G401 (cell line): ENCODE measurements around the gene MYO7A. TPM values are rescaled to one million over a fixed set of nuclear protein-coding genes. Genes with fewer than 3 reads are reported as not detected.
A peak's percentile ranks its signal among the peaks of the same experiment; 100 is the strongest.

Experiments used
- DNase-seq: peaks from one replicate; pipeline ENCODE4 v3.0.0-alpha.2; 2015; ENCODE audit warnings: low spot score
- in situ Hi-C: cut with HindIII; loops from 2 replicates; pipeline ENCODE4 v1.10.0; 2016; ENCODE audit warnings: low sequenced_read_pairs, mixed read lengths
- total RNA-seq: library from RNA; depleted of rRNA; stranded (reverse); fragments of >200 nt; shearing (Covaris generic); gene quantifications from 2 replicates; pipeline ENCODE4 v1.2.3, GENCODE V29; 2014

MYO7A gene
- total RNA-seq, 1 experiment from 2014 or later = 0.64 TPM

DNA sequence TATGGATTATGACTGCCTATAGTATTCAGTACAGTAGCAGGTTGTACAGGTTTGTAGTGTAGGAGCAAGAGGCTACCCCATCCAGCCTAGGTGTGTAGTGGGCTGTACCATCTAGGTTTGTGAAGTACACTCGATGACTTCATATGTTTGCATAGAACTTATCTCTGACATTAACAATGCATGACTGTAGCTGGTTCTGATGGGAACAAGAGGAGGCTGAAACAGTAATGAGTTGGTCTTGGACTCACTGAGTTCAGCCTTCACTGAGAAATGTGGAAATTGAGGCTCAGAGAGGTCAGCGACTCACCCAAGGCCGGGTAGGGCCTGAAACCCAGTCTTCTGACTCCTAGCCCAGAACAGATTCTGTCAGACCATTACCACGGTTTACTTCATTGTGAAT is 13.0 kb downstream of the MYO7A start:
- DNase-seq = no peak
- in situ Hi-C loops = no loop called here

DNA sequence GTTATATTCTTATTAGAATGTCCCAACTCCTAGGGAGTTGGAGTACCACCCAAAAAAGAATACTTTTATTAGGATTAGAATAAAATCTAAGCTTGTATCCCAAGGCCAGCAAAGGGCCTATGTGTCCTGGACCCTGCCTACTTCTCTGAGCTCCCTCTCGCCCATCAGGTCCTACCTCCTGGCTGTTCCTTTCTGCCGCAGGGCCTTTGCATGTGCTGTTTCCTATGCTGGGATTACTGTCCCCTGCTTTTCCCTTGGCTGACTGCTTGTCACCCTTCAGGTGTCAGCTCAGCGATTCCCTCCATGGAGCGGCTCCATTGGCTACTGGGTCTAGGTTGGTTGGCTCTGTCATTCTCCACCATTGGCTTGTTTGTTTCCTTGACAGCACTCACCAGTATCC is 13.4 kb downstream of the MYO7A start:
- in situ Hi-C loops = no loop called here
- DNase-seq = no peak

DNA sequence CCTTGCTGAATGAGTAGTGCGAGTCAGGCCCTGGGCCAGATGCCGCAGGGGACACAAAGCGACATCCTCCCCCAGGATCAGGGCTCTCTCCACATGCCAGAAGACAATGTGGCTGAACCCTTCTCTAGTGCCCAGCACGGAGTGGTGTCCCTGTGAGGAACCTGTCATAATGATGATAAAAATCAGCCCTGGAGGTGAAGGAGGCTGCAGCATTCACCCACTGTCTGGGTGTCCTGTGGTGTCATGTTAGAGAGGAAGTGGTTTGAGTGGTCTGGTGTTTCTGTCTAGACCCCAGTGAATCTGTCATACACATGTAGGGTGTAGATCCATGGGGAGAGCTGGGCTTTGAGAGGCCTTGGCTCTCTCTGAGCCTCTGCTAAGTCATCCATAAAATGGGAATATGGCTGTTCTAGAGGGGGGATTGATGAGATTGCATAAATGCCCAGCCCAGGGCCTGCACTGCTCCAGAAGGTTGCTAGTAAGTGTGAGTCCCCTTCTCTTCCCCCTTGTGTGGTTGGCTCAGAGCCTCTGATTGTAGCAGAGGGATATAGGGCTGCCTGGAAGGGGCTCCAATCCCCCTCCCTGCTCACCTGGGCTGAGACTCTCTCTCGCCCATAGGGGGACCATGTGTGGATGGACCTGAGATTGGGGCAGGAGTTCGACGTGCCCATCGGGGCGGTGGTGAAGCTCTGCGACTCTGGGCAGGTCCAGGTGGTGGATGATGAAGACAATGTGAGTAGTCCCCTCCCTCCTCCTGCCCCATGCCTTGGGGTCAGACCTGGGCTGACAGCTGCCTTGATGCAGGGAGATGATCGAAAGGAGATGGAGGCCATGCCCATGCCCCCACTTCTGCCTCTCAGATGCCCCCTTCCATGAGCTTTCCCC is 14.3 kb downstream of the MYO7A start:
- DNase-seq = no peak
- in situ Hi-C loops = no loop called here

- in situ Hi-C loops = no loop called here
- DNase-seq = no peak
Measured at GRCh38 chr11:77143405-77144020, 15.5 kb downstream of the MYO7A start.

- DNase-seq = no peak
- in situ Hi-C loops = no loop called here
Measured at GRCh38 chr11:77144196-77144856, 16.3 kb downstream of the MYO7A start.

DNA sequence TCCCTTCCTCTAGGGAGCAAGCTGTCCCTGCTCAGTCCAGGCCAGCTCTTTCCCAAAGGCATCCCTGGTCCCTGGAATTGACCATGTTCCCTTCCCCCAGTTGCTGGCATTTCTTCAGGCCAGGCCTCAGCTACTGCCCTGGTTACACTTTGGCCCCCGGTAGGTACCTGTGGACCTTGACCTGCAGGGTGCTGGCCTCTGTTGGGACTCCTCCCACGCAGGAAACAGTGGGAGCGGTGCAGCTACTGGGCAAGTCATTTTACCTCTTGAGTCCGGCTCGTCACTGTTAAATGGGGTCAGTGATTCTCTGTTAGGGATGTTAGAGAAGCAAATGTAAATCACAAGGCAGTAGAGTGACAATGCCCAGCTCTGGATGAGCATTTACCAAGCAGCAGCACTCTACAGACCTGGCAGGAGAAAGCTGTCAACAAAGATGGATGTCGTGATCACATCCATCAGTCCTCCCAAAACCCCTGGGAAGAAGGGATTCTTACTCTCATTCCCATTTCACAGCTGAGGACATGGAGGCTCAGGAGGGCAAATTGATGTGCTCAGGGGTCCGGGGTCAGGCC is 16.9 kb downstream of the MYO7A start:
- DNase-seq = no peak

GRCh38 chr11:77146261-77147035 is 18.4 kb downstream of the MYO7A start:
- in situ Hi-C loops = no loop called here
- DNase-seq = peak; percentile 61

More for the DNA sequence above, 16.9 kb downstream of the MYO7A start:
- in situ Hi-C loops = no loop called here

DNA sequence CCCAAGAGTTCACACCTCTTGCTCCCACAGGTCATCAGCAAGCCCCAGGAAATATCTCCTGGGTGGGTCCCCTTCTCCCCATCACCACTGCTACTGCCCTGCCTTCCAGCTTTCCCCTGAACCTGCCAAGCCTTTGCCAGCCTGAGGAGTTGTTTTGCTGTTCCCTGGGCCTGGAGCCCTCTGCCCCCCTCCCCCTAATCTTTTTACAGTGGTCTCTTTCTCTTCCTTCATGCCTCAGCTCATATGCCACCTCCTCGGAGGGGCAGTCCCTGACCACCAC is 18.9 kb downstream of the MYO7A start:
- in situ Hi-C loops = no loop called here

DNA sequence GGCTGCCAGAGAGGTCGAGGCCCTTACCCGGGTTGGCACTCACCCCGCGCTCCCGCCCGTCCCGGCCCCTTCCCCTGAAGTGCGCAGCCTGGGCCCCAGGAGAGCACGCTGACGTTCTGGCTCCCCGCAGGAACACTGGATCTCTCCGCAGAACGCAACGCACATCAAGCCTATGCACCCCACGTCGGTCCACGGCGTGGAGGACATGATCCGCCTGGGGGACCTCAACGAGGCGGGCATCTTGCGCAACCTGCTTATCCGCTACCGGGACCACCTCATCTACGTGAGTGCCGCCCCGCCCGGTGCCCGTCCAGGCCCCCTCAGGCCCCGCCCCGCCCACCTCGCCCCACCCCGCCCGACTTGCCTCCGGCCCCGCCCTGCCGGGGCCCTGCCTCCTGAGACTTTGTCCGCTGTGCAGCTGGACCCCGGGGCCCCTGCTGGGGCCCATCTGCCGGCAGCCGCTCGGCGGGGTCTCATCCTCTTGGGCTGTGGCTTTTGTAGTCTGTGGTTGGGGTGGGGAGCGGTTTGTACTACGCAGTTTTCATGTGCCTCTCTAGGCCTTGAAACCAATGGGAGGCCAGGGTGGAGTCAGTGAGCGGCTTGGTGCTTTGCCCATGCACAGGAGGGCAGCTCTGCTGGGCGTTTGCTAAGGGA is 19.7 kb downstream of the MYO7A start:
- in situ Hi-C loops = no loop called here
- DNase-seq = no peak

More for the DNA sequence above, 18.9 kb downstream of the MYO7A start:
- no peak for DNase-seq

DNA sequence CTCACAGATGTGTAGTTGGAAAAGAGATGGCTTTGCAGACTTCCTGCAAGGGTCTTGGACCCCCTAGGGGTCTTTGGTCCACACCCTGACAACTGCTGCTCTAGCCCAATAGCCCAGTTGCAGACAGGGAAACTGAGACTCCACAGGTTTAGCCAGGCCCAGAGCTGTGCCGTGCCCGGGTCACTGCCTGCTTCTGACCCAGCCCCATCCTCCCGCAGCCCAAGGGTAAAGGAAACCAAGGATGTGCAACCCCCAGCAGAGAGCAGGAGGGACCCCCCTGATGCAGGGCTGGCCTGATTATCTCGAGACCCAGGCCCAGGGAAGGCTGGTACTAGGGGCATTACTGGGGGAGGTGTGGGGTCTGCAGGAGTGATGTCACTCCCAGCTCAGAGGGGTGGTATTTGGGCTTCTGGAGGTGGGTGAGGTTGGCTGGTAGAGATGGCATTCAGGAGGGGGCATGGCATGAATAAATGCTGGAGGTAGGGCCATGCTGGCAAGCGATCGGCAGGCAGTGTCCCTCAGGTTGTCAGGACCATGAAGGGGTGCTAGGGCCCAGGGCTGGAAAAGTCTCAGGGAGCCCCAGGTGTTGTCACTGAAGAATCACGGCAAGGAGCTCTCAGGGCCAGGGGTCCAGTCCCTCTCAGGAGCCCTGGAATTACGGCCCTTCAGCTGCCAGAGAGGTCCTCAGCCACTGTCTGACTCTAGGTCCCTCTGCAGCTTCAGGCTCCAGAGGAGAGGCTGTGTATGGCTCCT is 21.1 kb downstream of the MYO7A start:
- DNase-seq = no peak
- in situ Hi-C loops = no loop called here

GRCh38 chr11:77149716-77150392 is 21.8 kb downstream of the MYO7A start:
- in situ Hi-C loops = no loop called here

GRCh38 chr11:77150836-77151235 is 22.8 kb downstream of the MYO7A start:
- in situ Hi-C loops = no loop called here
- DNase-seq = no peak

More at GRCh38 chr11:77149716-77150392, 21.8 kb downstream of the MYO7A start:
- DNase-seq = no peak

- DNase-seq = peak; percentile 40
- in situ Hi-C loops = no loop called here
Measured at GRCh38 chr11:77151804-77152509, 23.9 kb downstream of the MYO7A start.

GRCh38 chr11:77152846-77153245 is 24.8 kb downstream of the MYO7A start:
- no peak for DNase-seq
- in situ Hi-C loops = no loop called here

DNA sequence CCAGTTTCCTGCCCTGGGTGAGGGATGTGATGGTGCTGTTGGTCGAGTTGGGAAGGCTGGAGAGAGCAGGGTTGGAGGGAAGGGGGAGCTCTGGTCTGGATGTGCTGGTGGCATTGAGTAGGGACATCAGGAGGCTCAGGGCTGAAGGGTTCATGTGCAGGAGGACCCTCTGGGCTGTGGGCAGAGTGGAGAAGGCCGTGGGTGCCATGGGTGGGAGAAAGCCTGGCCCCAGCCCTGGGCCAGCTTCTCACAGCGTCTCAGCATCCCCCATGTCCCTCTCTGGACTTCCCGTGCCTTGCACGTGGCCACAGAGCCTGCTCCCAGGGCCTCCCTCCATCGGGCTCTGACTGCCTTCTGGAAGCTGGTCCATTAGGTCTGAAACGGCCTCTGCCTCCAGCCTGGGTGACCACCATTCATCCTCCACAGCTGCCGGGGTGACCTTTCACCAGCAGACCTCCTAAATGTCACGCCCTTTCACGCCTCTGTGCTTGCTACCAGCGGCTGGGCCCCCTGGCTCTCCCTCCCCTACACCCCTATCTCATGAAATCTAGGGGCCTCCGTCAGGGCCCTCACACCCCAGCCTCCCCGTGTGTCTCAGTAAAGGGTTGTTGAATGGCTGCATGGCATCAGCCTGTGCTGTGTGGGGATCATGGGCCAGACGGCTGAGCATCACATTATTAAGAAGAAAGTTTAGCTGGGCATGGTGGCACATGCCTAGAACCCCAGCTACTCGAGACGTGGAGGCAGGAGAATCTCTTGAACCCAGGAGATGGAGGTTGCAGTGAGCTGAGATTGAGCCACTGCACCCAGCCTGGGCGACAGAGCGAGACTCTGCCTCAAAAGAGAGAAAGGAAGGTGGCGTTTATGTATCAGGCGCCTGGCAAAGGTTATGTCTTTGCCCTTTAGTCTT is 25.5 kb downstream of the MYO7A start:
- in situ Hi-C loops = no loop called here

More for the DNA sequence above, 25.5 kb downstream of the MYO7A start:
- DNase-seq = no peak
